Measurements from ENCODE around the gene STK39. TPM values are rescaled to one million over a fixed set of nuclear protein-coding genes. Genes with fewer than 3 reads are reported as not detected.

The STK39 gene
- total and polyA plus RNA-seq, 2 of the 4 experiments (the other 2 are of a cell fraction) = 11.8 to 16.4 TPM

DNA sequence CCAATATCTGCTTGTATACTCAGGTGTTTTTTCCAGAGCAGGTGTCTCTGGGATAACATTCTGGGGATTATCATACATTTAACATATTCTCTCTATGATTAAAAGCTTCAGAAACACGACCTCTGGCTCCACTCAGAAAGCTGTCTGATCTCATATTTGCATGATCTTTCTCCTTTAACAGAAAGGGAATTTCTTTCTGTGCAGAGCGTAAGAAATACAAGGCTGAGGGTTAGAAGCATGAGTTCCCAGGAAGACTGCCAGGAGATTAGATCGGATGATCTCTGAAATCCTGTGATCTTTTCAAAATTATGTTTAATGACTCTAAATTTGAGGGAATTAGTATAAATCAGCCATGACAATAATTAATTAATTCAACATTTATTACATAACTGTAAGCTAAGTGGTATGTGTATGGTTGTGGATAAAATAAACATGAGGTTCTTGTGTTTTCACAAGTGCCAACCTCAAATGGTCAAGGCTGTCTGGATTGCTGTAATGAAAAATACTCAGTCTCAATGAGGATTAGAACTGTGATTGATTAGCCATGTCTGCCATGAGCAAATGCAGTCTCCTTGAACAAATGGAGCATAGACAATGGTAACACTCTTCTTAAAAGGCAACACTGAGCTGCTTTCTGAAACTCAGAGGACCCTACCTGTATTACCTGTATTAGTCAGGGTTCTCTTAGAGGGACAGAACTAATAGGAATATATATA, 304.9 kb downstream of the STK39 start:
- dilution Hi-C loops (cut with HindIII; ENCODE audit: low sequenced_read_pairs, unreplicated experiment) = no loop called here
- no peaks in the 10 kb centered on the region for H3K79me1 ChIP-seq (ENCODE audit: low read depth in 1 of 2, low read length in 2 of 2)
- POLR2A ChIA-PET (ENCODE audit: unreplicated experiment) = no interaction called here

More for the DNA sequence above, 304.9 kb downstream of the STK39 start:
- no peak overlapping the region for H2AFZ ChIP-seq (replicated peaks; ENCODE audit: low read length, poor library complexity)
- no peaks in the 10 kb centered on the region for H3K9me3 ChIP-seq (ENCODE audit: control insufficient read depth, insufficient read depth, low read length)
- H4K8ac ChIP-seq (ENCODE audit: low read depth in 2 of 2, low read length in 2 of 2) = no peak overlapping the region
- H3K23ac ChIP-seq (ENCODE audit: low read depth, low read length) = no peak overlapping the region
- in situ Hi-C loops (cut with MboI; ENCODE audit: low sequenced_read_pairs) (no loop called here), intact Hi-C loops (cut with micrococcal nuclease) (no loop called here)
- H3K4me1 ChIP-seq (ENCODE audit: control insufficient read depth, insufficient read depth, low read length) = no peaks in the 10 kb centered on the region
- H4K5ac ChIP-seq (ENCODE audit: low read depth, low read length) = no peak overlapping the region
- no peaks in the 10 kb centered on the region for H4K20me1 ChIP-seq (ENCODE audit: insufficient read depth, low read length)
- no peak overlapping the region for H2BK5ac ChIP-seq (ENCODE audit: low read depth, low read length, poor library complexity, severe bottlenecking)
- no peak overlapping the region for H3K14ac ChIP-seq (replicated peaks; ENCODE audit: low read depth, low read length)
- no peak overlapping the region for H3K9ac ChIP-seq (ENCODE audit: low read depth, low read length)
- H3K9me1 ChIP-seq (ENCODE audit: insufficient read depth, low read length) = no peaks in the 10 kb centered on the region
- no peak overlapping the region for H2BK120ac ChIP-seq (ENCODE audit: low read depth, low read length)
- H2AK5ac ChIP-seq (ENCODE audit: low read depth, low read length) = no peak overlapping the region
- CTCF ChIA-PET = no interaction called here
- ATAC-seq (ENCODE audit: low read depth) (no peak), DNase-seq (no peak)
- H2AK9ac ChIP-seq (replicated peaks; ENCODE audit: low read depth, low read length, poor library complexity) = no peak overlapping the region
- no peak overlapping the region for H4K91ac ChIP-seq (ENCODE audit: insufficient read depth, low read depth, low read length)
- H3K18ac ChIP-seq (ENCODE audit: low read depth, low read length) = no peak overlapping the region
- H2BK20ac ChIP-seq (ENCODE audit: low read depth, low read length) = no peak overlapping the region
- H3K36me3 ChIP-seq (ENCODE audit: control insufficient read depth, insufficient read depth, low read length) = no peaks in the 10 kb centered on the region
- WGBS, 2 experiments (ENCODE audit: extremely low coverage in 2 of 2, insufficient read length in 1 of 2) = no CpG with 5 or more reads among the region's 3 CpGs
- TF ChIP-seq POLR2A (IDR thresholded peaks at IDR 0.05; ENCODE audit: low read depth, low read length) (no peak), RAD21 (IDR thresholded peaks at IDR 0.05; ENCODE audit: low read length) (no peak), CEBPB (IDR thresholded peaks at IDR 0.05; ENCODE audit: low read depth, low read length) (no peak), MXI1 (IDR thresholded peaks at IDR 0.05; ENCODE audit: borderline replicate concordance, low read depth, low read length) (no peak)
- TF ChIP-seq, protein P1, sequence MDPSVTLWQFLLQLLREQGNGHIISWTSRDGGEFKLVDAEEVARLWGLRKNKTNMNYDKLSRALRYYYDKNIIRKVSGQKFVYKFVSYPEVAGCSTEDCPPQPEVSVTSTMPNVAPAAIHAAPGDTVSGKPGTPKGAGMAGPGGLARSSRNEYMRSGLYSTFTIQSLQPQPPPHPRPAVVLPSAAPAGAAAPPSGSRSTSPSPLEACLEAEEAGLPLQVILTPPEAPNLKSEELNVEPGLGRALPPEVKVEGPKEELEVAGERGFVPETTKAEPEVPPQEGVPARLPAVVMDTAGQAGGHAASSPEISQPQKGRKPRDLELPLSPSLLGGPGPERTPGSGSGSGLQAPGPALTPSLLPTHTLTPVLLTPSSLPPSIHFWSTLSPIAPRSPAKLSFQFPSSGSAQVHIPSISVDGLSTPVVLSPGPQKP (IDR thresholded peaks at IDR 0.05; ENCODE audit: borderline replicate concordance, low read depth, low read length) = no peak
- TF ChIP-seq, protein P2, sequence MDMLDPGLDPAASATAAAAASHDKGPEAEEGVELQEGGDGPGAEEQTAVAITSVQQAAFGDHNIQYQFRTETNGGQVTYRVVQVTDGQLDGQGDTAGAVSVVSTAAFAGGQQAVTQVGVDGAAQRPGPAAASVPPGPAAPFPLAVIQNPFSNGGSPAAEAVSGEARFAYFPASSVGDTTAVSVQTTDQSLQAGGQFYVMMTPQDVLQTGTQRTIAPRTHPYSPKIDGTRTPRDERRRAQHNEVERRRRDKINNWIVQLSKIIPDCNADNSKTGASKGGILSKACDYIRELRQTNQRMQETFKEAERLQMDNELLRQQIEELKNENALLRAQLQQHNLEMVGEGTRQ (IDR thresholded peaks at IDR 0.05; ENCODE audit: low read depth, low read length) = no peak
- H3K56ac ChIP-seq (ENCODE audit: extremely low read depth, insufficient read depth, low read length) = no peak overlapping the region
- H2BK15ac ChIP-seq (ENCODE audit: low read depth, low read length) = no peak overlapping the region
- H3K4ac ChIP-seq (ENCODE audit: low read depth, low read length) = no peak overlapping the region
- H3K27me3 ChIP-seq (ENCODE audit: control insufficient read depth, insufficient read depth, low read length) = no peaks in the 10 kb centered on the region
- no peak overlapping the region for H3K27ac ChIP-seq (ENCODE audit: insufficient read depth, low read length)
- no peak overlapping the region for H3K4me2 ChIP-seq (ENCODE audit: low read depth, low read length)
- BruUV-seq (replicated peaks) = no TSS peak
- H3K4me3 ChIP-seq (ENCODE audit: insufficient read depth, low read depth, low read length) = no peak overlapping the region
